Tibial nerve (tissue), 4 donors: ENCODE data around the gene NTRK3. TPM values are rescaled to one million over a fixed set of nuclear protein-coding genes. Genes with fewer than 3 reads are reported as not detected.

ENCODE experiments used
- DNase-seq, 2 donors: peaks; one replicate each; pipeline ENCODE4 v3.0.0-alpha.2; 2019; ENCODE audit warnings: low spot score in 2 of 2
- H3K27ac ChIP-seq, 4 donors: fragments of 200-600 bp; sonication (generic) in 3 of 4; one replicate each; pipeline ENCODE4 v1.5.1; 2017 to 2019; ENCODE audit warnings: mild to moderate bottlenecking in 1 of 4
- H3K27me3 ChIP-seq, 2 donors: fragments of 200-600 bp; sonication (generic) in 1 of 2; one replicate each; pipeline versions ENCODE4 v1.5.1 to v1.6.0; 2017 to 2019
- H3K36me3 ChIP-seq, 3 donors: fragments of 200-600 bp; sonication (generic); one replicate each; pipeline ENCODE4 v1.5.1; 2018 to 2019
- H3K4me1 ChIP-seq, 4 donors: fragments of 200-600 bp; sonication (generic) in 3 of 4; one replicate each; pipeline ENCODE4 v1.5.1; 2017 to 2019
- H3K4me3 ChIP-seq, 4 donors: fragments of 200-600 bp; sonication (generic) in 3 of 4; one replicate each; pipeline ENCODE4 v1.5.1; 2017 to 2019; ENCODE audit warnings: mild to moderate bottlenecking in 1 of 4, moderate library complexity in 1 of 4
- H3K9me3 ChIP-seq, 4 donors: fragments of 200-600 bp; sonication (generic) in 3 of 4; one replicate each; pipeline ENCODE4 v1.5.1; 2017 to 2019
- EP300 ChIP-seq, 2 donors: sonication (generic); formaldehyde crosslinking; IDR thresholded peaks; one replicate each; pipeline ENCODE4 v1.6.1; 2017; ENCODE audit warnings: antibody characterized with exemption in 2 of 2, mild to moderate bottlenecking in 1 of 2
- POLR2A ChIP-seq, 2 donors: fragments of 450-650 bp; IDR thresholded peaks; one replicate each; pipeline ENCODE4 v1.6.1; 2017; ENCODE audit warnings: antibody characterized with exemption in 2 of 2, mild to moderate bottlenecking in 2 of 2, moderate library complexity in 2 of 2
- WGBS, 2 donors: methylation state at CpG; one replicate each; pipeline ENCODE4 v1.1.5; 2018; 5-methylcytosine and 5-hydroxymethylcytosine counted together
- total RNA-seq, 4 donors: library from RNA; depleted of rRNA; stranded (reverse); fragments of >200 nt; gene quantifications; one replicate each; pipeline ENCODE4 v1.1.0, GENCODE V29; 2016
- TF ChIP-seq, protein P1 (sequence below), 5 experiments: fragments of 200-600 bp in 3 of 5; fragments of 450-650 bp in 2 of 5; sonication (generic) in 3 of 5; IDR thresholded peaks; one replicate each; pipeline ENCODE4 v1.5.1; 2016 to 2019; ENCODE audit warnings: antibody characterized with exemption in 5 of 5, mild to moderate bottlenecking in 3 of 5, moderate library complexity in 2 of 5

NTRK3 gene
- total RNA-seq, 4 donors from 2014 or later: 53.4 to 85.9 (median 83.6) TPM

DNA sequence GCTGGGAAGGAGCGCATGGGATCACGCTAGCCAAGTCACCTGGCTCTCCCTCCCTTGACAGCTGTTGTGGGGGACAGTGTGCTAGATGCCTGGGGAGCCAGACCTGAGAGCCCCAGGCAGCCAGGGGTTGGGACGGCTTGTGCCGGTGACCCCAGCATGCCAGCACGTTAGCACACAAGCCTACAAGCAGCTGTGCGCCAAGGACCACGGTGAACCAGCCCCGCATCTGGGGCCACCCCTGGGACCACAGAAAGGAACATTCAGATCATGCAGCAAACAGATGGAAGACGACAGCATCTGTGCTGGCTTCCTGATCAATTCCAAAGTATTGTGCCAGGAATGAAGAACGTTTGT is 64.8 kb downstream of the NTRK3 start:
- peaks cover 0 to 17% (median 0%) of the 10 kb centered on the region in 4 donors for H3K4me1 ChIP-seq
- H3K36me3 ChIP-seq: no peaks in the 10 kb centered on the region
- no peak overlapping the region for H3K4me3 ChIP-seq
- no peaks in the 10 kb centered on the region for H3K27me3 ChIP-seq
- no peak overlapping the region for H3K27ac ChIP-seq
- TF ChIP-seq, protein P1, sequence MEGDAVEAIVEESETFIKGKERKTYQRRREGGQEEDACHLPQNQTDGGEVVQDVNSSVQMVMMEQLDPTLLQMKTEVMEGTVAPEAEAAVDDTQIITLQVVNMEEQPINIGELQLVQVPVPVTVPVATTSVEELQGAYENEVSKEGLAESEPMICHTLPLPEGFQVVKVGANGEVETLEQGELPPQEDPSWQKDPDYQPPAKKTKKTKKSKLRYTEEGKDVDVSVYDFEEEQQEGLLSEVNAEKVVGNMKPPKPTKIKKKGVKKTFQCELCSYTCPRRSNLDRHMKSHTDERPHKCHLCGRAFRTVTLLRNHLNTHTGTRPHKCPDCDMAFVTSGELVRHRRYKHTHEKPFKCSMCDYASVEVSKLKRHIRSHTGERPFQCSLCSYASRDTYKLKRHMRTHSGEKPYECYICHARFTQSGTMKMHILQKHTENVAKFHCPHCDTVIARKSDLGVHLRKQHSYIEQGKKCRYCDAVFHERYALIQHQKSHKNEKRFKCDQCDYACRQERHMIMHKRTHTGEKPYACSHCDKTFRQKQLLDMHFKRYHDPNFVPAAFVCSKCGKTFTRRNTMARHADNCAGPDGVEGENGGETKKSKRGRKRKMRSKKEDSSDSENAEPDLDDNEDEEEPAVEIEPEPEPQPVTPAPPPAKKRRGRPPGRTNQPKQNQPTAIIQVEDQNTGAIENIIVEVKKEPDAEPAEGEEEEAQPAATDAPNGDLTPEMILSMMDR (IDR thresholded peaks at IDR 0.05): no peak
- TF ChIP-seq POLR2A (IDR thresholded peaks at IDR 0.05) (no peak), EP300 (IDR thresholded peaks at IDR 0.05) (no peak)
- DNase-seq: no peak
- H3K9me3 ChIP-seq: no peaks in the 10 kb centered on the region
- WGBS, 2 donors: 66 to 90% methylated on average over 7 to 10 of the region's 10 CpGs

DNA sequence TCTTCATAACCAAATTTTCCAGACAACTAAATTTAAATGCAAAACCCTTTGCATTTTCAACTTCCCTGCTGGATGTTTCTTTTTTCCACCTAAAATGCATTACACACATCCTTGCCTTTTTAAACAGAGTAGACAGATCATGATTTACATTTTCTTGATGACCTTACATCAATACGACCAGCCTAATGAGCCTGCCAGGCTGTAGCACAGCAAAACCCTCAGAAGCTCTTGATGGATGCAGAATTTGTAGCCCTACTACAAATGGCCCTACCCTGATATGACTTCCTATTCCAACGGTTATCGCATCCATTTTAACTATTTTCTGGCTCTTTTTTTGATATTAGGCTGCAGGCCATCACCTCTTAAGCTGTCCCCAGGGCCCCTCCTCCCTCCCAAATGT is 66.3 kb downstream of the NTRK3 start:
- Histone ChIP-seq H3K36me3 (no peaks in the 10 kb centered on the region), H3K4me3 (no peak overlapping the region), H3K27me3 (no peaks in the 10 kb centered on the region), H3K4me1 (peaks cover 0 to 17% (median 0%) of the 10 kb centered on the region in 4 donors), H3K27ac (no peak overlapping the region), H3K9me3 (no peaks in the 10 kb centered on the region)
- TF ChIP-seq, protein P1 (IDR thresholded peaks at IDR 0.05): no peak
- TF ChIP-seq EP300 (IDR thresholded peaks at IDR 0.05): no peak
- no peak for TF ChIP-seq POLR2A (IDR thresholded peaks at IDR 0.05)
- WGBS, 2 donors: 79 to 82% methylated on average over 3 of the region's 3 CpGs
- no peak for DNase-seq

DNA sequence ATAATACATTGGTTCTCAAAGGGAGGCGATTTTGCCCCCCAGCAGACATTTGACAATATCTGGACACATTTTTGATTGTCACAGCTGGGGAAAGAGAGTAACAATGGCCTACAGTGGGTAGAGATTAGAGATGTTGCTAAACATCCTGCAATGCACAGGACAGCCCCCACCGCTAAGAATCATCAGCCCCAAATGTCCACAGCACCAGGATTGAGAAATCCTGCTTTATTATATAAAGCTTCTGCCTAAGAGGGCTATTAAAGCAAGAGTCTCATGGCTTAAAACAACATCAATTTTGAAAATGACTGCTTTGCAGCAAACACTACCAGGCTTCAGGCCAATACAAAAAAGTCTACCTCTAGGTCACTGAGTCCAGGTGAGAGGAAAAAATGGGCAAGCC is 68.2 kb downstream of the NTRK3 start:
- H3K4me3 ChIP-seq: no peak overlapping the region
- no peak for TF ChIP-seq EP300 (IDR thresholded peaks at IDR 0.05)
- DNase-seq: no peak
- WGBS, 2 donors: 66 to 92% methylated on average over 2 of the region's 2 CpGs
- no peaks in the 10 kb centered on the region for H3K27me3 ChIP-seq
- peaks cover 0 to 8% (median 0%) of the 10 kb centered on the region in 3 donors for H3K36me3 ChIP-seq
- H3K4me1 ChIP-seq: peaks cover 0 to 17% (median 0%) of the 10 kb centered on the region in 4 donors
- H3K27ac ChIP-seq: no peak overlapping the region
- H3K9me3 ChIP-seq: no peaks in the 10 kb centered on the region

DNA sequence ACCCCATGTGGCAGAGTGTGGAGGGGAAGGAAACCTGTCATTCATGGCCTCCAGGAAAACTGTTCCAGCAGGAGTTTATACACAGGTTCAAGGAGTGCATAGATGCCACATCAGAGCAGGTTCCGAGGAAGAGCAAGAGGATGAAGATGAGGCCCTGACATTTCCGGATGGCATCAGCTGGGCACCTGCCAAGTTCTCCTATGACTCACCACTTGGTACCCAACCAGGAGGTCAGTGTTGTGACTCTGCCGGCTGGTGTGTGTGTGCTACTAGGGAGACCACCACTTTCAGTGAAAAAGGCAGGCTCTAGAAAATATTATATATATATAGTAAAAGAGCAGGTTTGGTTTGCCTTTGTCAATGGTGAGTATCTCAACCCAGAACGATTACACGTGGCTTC is 69.3 kb downstream of the NTRK3 start:
- Histone ChIP-seq H3K27ac (no peak overlapping the region), H3K36me3 (peaks cover 0 to 16% (median 0%) of the 10 kb centered on the region in 3 donors), H3K4me3 (no peak overlapping the region), H3K27me3 (no peaks in the 10 kb centered on the region), H3K4me1 (peaks cover 0 to 14% (median 0%) of the 10 kb centered on the region in 4 donors), H3K9me3 (no peaks in the 10 kb centered on the region)
- no peak for DNase-seq
- no peak for TF ChIP-seq EP300 (IDR thresholded peaks at IDR 0.05)
- no peak for TF ChIP-seq POLR2A (IDR thresholded peaks at IDR 0.05)
- 61 to 63% methylated on average over 5 of the region's 5 CpGs for WGBS, 2 donors

DNA sequence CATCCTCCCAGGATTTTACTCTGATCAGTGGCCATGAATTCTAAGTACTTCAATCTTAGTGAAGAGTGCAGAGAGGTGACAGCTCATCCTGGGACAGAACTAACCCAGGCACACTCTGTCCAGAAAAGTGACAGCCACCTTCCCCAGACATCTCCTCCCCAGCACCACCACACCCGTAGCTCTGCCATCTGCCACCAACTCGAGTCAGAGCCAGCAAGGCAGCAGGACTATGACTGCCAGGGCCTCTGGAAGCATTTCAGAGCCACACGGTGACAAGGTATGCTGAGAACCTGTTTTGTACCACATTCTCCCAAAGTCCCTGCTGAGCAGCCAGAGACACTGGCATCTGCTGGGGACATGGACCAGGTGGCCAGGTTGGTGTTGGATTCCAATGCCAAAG is 71.0 kb downstream of the NTRK3 start:
- DNase-seq: no peak

DNA sequence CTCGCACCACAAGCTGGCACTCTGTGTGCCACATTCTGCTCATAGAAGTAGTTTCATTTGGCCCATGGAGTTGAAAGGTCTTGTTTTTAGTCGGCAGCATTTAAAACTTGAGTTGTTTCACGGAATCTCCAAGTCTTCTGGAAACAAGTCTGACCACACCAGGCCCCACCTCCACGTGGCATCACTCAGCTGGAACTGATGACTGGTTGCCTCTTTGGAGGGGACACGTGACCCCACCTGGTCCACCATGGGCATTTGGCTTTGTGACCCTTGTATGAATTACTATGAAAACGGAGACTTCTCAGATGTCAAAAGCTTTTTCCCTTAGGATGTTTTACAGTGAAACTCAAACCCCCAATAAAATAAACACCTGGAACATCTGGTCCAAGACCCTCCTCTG is 74.9 kb downstream of the NTRK3 start:
- WGBS, 2 donors: 72 to 76% methylated on average over 6 of the region's 6 CpGs
- no peak for DNase-seq
- Histone ChIP-seq H3K4me3 (no peak overlapping the region), H3K27me3 (no peaks in the 10 kb centered on the region), H3K27ac (no peak overlapping the region), H3K36me3 (peaks cover 0 to 31% (median 0%) of the 10 kb centered on the region in 3 donors), H3K4me1 (peaks cover 0 to 6% (median 0%) of the 10 kb centered on the region in 4 donors), H3K9me3 (no peaks in the 10 kb centered on the region)
- TF ChIP-seq, protein P1 (IDR thresholded peaks at IDR 0.05): no peak
- TF ChIP-seq POLR2A (IDR thresholded peaks at IDR 0.05) (no peak), EP300 (IDR thresholded peaks at IDR 0.05) (no peak)

More for the DNA sequence above, 71.0 kb downstream of the NTRK3 start:
- WGBS, 2 donors: 80 to 91% methylated on average over 3 of the region's 3 CpGs
- H3K4me3 ChIP-seq: no peak overlapping the region
- no peak overlapping the region for H3K27ac ChIP-seq
- peaks cover 0 to 31% (median 0%) of the 10 kb centered on the region in 3 donors for H3K36me3 ChIP-seq
- no peaks in the 10 kb centered on the region for H3K27me3 ChIP-seq
- TF ChIP-seq POLR2A (IDR thresholded peaks at IDR 0.05) (no peak), EP300 (IDR thresholded peaks at IDR 0.05) (no peak)
- TF ChIP-seq, protein P1 (IDR thresholded peaks at IDR 0.05): no peak
- peaks cover 0 to 10% (median 0%) of the 10 kb centered on the region in 4 donors for H3K4me1 ChIP-seq
- no peaks in the 10 kb centered on the region for H3K9me3 ChIP-seq
